ENCODE results near the gene GALNT13. TPM values are rescaled to one million over a fixed set of nuclear protein-coding genes. Genes with fewer than 3 reads are reported as not detected.

Gene GALNT13
- total RNA-seq, 1 donor from 2014 or later: not detected

DNA sequence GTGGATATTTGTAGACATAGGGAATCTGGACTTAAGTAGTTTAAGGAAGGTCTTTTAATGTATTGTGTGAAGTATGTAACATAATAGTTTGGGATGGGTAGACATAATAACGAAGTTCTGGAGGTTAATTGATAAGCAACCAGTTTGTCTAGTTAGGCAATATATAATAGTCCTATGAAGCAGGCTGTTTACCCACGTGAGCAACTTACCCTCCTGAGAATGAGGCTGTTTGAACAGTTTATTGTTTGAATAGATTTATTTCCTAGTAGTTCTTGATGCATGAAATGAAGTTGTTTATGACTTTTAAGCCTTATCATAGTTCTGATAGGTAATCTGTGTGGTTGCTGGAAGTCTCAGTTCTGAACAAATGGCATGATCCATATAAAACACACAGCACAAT, 361.5 kb downstream of the GALNT13 start:
- CTCF ChIA-PET: no interaction called here
- no peaks in the 10 kb centered on the region for H3K36me3 Mint-ChIP-seq (ENCODE audit: low read depth)
- H3K27ac Mint-ChIP-seq: no peak overlapping the region
- no peaks in the 10 kb centered on the region for H3K4me1 Mint-ChIP-seq
- H3K4me3 Mint-ChIP-seq: no peak overlapping the region
- H3K27me3 Mint-ChIP-seq: no peaks in the 10 kb centered on the region
- DNase-seq: no peak
- TF ChIP-seq, protein P1, sequence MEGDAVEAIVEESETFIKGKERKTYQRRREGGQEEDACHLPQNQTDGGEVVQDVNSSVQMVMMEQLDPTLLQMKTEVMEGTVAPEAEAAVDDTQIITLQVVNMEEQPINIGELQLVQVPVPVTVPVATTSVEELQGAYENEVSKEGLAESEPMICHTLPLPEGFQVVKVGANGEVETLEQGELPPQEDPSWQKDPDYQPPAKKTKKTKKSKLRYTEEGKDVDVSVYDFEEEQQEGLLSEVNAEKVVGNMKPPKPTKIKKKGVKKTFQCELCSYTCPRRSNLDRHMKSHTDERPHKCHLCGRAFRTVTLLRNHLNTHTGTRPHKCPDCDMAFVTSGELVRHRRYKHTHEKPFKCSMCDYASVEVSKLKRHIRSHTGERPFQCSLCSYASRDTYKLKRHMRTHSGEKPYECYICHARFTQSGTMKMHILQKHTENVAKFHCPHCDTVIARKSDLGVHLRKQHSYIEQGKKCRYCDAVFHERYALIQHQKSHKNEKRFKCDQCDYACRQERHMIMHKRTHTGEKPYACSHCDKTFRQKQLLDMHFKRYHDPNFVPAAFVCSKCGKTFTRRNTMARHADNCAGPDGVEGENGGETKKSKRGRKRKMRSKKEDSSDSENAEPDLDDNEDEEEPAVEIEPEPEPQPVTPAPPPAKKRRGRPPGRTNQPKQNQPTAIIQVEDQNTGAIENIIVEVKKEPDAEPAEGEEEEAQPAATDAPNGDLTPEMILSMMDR (IDR thresholded peaks at IDR 0.05): no peak
- POLR2A ChIA-PET: no interaction called here
- intact Hi-C loops (cut with micrococcal nuclease): no loop called here
- no peak for ATAC-seq (ENCODE audit: low read depth)
- H3K9me3 Mint-ChIP-seq: peaks cover 2% of the 10 kb centered on the region

DNA sequence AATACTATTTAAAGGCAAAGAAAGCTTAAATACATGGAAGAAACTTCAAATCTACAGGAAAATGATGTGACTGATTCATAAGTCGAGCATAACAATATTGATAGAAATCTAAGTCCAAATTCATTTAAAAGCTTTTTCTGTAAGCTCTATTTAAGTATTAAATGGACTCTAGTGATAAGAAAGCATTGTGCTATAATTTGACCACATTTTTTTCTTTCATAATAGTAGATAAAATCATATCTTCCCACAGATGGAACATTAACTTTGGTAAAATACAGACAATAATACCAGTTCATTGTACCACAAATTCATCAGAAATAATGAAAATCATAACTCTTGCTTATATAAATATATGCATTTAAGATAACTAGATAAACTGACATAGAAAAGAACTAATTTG, 366.5 kb downstream of the GALNT13 start:
- DNase-seq (no peak), ATAC-seq (ENCODE audit: low read depth) (no peak)
- H3K9me3 Mint-ChIP-seq: peaks cover 2% of the 10 kb centered on the region
- POLR2A ChIA-PET: no interaction called here
- H3K4me1 Mint-ChIP-seq: no peaks in the 10 kb centered on the region
- TF ChIP-seq, protein P1 (IDR thresholded peaks at IDR 0.05): no peak
- H3K4me3 Mint-ChIP-seq: no peak overlapping the region
- H3K36me3 Mint-ChIP-seq (ENCODE audit: low read depth): no peaks in the 10 kb centered on the region
- H3K27ac Mint-ChIP-seq: no peak overlapping the region
- intact Hi-C loops (cut with micrococcal nuclease): no loop called here
- CTCF ChIA-PET: no interaction called here
- no peaks in the 10 kb centered on the region for H3K27me3 Mint-ChIP-seq

DNA sequence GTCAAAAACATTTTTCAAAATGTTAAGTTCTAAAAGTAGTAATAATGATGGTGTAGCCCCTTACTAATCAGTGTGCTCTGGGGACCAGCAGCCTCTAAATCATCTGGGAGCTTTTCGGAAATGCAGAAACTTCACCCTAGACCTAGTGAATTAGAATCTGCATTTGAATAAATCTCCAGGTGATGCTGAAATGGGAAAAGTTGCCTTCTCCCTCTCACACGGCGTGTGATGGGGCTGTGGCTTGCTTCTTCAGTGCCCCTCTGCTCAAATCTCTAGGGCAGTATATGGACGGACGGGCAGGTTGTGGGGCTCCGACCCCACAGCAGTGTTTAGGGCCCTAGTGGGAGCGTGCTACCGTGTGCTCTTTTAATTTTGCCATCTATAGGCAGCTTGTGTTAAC, 368.6 kb downstream of the GALNT13 start:
- no peak overlapping the region for H3K4me3 Mint-ChIP-seq
- H3K9me3 Mint-ChIP-seq: no peaks in the 10 kb centered on the region
- H3K27ac Mint-ChIP-seq: no peak overlapping the region
- no peaks in the 10 kb centered on the region for H3K27me3 Mint-ChIP-seq
- ChIA-PET POLR2A (no interaction called here), CTCF (no interaction called here)
- no peaks in the 10 kb centered on the region for H3K36me3 Mint-ChIP-seq (ENCODE audit: low read depth)
- DNase-seq (no peak), ATAC-seq (ENCODE audit: low read depth) (no peak)
- no peaks in the 10 kb centered on the region for H3K4me1 Mint-ChIP-seq
- intact Hi-C loops (cut with micrococcal nuclease): no loop called here
- TF ChIP-seq, protein P1 (IDR thresholded peaks at IDR 0.05): no peak

DNA sequence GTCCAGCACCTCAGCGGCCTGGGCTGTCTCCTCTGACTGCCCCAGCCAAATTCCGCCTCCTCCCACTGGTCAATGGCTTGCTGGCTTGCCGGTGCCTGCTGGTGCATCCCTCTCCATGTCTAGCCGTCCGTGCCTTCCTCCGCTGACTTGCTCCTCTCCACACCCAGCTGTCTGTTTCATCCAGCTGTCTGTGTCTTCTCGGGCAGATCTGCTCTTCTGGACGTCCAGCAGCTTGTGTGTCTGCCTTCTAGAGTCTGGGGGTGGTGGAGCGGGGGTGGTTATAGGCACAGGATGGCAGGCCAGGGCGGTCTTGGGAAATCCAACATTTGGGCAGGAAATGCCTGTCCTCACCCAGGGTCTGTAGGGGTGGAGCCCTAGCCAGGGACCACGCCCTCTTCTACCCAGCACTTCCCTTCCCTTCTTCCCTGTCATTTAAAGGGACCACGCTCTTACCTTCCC, 369.2 kb downstream of the GALNT13 start:
- no peak for DNase-seq
- no peak overlapping the region for H3K27ac Mint-ChIP-seq
- intact Hi-C loops (cut with micrococcal nuclease): no loop called here
- CTCF ChIA-PET: no interaction called here
- H3K4me1 Mint-ChIP-seq: no peaks in the 10 kb centered on the region
- ATAC-seq (ENCODE audit: low read depth): no peak
- no peaks in the 10 kb centered on the region for H3K36me3 Mint-ChIP-seq (ENCODE audit: low read depth)
- POLR2A ChIA-PET: no interaction called here
- TF ChIP-seq, protein P1 (IDR thresholded peaks at IDR 0.05): no peak
- H3K27me3 Mint-ChIP-seq: no peaks in the 10 kb centered on the region
- H3K4me3 Mint-ChIP-seq: no peak overlapping the region
- H3K9me3 Mint-ChIP-seq: no peaks in the 10 kb centered on the region

DNA sequence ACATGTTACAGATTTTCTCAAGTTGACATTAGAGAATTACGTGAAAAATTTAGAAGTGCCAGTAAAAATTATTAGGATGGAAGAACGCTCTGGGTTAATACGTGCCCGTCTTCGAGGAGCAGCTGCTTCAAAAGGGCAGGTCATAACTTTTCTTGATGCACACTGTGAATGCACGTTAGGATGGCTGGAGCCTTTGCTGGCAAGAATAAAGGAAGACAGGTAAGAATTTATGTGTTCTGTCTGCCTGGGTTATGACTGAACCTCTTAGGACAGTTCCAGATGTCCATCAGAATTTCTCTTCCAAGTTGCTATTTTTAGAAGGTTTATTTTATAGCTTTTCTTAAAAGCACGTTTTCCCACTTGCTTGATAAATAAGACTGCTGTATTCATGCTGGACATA, 371.0 kb downstream of the GALNT13 start:
- Mint-ChIP-seq H3K9me3 (no peaks in the 10 kb centered on the region), H3K36me3 (ENCODE audit: low read depth) (no peaks in the 10 kb centered on the region), H3K4me1 (no peaks in the 10 kb centered on the region), H3K27me3 (no peaks in the 10 kb centered on the region), H3K27ac (no peak overlapping the region), H3K4me3 (no peak overlapping the region)
- ATAC-seq (ENCODE audit: low read depth) (no peak), DNase-seq (no peak)
- CTCF ChIA-PET: no interaction called here
- intact Hi-C loops (cut with micrococcal nuclease): no loop called here
- TF ChIP-seq, protein P1 (IDR thresholded peaks at IDR 0.05): no peak
- POLR2A ChIA-PET: no interaction called here

All from activated B cell treated with CpG ODN at 0.5 μM for 24 hours (primary cell).